ENCODE results near the gene SEMA3F.

Gene SEMA3F

DNA sequence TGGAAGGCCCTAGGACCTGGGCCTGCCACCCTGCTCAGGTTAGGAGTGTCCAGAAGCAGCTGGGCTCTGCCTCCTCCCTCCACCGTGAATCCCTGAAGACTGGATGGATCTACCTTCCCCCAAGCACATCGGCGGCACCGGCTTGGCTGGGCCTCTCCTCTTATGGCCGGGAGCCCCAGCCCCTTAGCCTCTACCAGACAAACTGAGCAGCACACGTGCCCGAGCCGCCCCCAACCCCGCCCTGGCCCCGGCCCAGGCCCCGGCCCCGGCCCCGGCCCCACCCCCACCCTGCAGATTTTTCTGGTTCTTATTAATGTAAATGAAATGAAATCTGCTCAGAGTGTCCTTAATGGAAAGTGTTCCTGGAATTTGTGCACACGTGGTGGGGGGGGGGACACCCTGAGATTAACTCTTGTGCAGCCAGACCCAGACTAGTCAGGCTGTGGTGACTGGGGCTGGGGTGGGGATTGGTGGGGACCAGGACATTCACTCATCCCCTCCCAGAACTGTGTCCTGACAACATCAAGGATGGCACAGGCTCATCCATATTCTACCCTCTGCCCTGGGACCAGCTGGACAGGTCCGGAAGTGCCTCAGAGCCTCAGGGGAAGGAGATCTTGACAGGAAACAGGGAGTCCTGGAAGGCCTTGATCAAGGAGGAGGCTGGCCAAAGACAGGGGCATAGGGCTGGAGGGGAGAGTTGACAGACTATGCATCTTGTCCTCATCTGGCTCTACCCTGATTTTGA is 30.9 kb upstream of the SEMA3F start:
- ChIA-PET CTCF (interaction anchor here (0.6 to 1.3 kb wide), 2 partner anchors 60 to 70 kb away, joined by 4 to 6 read pairs; no protein-coding TSS in a partner anchor), POLR2A (interaction anchor here (0.9 to 1.4 kb wide), 3 partner anchors 26 to 32 kb away, joined by 3 to 4 read pairs (median 3); no protein-coding TSS in a partner anchor)
- TF ChIP-seq CTBP1 (IDR thresholded peaks at IDR 0.05; ENCODE audit: borderline replicate concordance) (no peak), FOXA1 (IDR thresholded peaks at IDR 0.05) (no peak), FOXM1 (IDR thresholded peaks at IDR 0.05; ENCODE audit: borderline replicate concordance) (no peak), LEF1 (IDR thresholded peaks at IDR 0.05; ENCODE audit: borderline replicate concordance) (no peak), SP1 (IDR thresholded peaks at IDR 0.05) (no peak), SUZ12 (IDR thresholded peaks at IDR 0.05) (no peak), L3MBTL2 (conservative IDR thresholded peaks at IDR 0.05) (no peak), BHLHE40 (IDR thresholded peaks at IDR 0.05; ENCODE audit: borderline replicate concordance) (no peak), NFRKB (IDR thresholded peaks at IDR 0.05) (no peak), FOXK2 (IDR thresholded peaks at IDR 0.05) (no peak), ZNF384 (IDR thresholded peaks at IDR 0.05) (no peak), HDGF (IDR thresholded peaks at IDR 0.05; ENCODE audit: borderline replicate concordance) (no peak), ARNT (IDR thresholded peaks at IDR 0.05) (no peak), TARDBP (IDR thresholded peaks at IDR 0.05) (no peak), ELF4 (IDR thresholded peaks at IDR 0.05) (no peak)
- TF ChIP-seq, protein P1, sequence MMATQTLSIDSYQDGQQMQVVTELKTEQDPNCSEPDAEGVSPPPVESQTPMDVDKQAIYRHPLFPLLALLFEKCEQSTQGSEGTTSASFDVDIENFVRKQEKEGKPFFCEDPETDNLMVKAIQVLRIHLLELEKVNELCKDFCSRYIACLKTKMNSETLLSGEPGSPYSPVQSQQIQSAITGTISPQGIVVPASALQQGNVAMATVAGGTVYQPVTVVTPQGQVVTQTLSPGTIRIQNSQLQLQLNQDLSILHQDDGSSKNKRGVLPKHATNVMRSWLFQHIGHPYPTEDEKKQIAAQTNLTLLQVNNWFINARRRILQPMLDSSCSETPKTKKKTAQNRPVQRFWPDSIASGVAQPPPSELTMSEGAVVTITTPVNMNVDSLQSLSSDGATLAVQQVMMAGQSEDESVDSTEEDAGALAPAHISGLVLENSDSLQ (IDR thresholded peaks at IDR 0.05), result no peak
- DNase-seq (ENCODE audit: extremely low spot score), result no peak

DNA sequence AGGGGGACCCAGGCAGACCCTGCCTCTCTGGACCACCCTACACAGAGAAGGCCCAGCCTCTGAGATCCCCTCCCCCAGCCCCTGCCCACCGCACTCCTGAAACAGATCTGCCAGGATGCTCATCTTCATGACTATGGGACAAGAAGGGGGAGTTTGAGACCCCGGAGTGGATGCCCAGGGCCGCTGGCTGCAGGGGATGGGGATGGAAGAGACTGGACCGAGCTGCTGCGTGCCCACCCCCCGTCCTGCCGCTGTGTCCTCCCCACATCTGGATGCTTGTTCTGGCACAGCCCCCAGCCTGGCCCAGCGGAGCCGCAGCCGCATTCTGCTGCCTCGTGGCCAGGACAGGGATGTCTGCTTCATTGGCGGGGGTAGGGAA is 30.3 kb upstream of the SEMA3F start:
- TF ChIP-seq SP1 (IDR thresholded peaks at IDR 0.05), result no peak
- no peak for TF ChIP-seq CTBP1 (IDR thresholded peaks at IDR 0.05; ENCODE audit: borderline replicate concordance)
- TF ChIP-seq ZNF384 (IDR thresholded peaks at IDR 0.05), result no peak
- no peak for TF ChIP-seq ARNT (IDR thresholded peaks at IDR 0.05)
- no peak for TF ChIP-seq FOXM1 (IDR thresholded peaks at IDR 0.05; ENCODE audit: borderline replicate concordance)
- TF ChIP-seq FOXA1 (IDR thresholded peaks at IDR 0.05), result no peak
- TF ChIP-seq FOXK2 (IDR thresholded peaks at IDR 0.05), result no peak
- TF ChIP-seq HDGF (IDR thresholded peaks at IDR 0.05; ENCODE audit: borderline replicate concordance), result no peak
- no peak for TF ChIP-seq TARDBP (IDR thresholded peaks at IDR 0.05)
- TF ChIP-seq L3MBTL2 (conservative IDR thresholded peaks at IDR 0.05), result no peak
- TF ChIP-seq, protein P1 (IDR thresholded peaks at IDR 0.05), result no peak
- DNase-seq (ENCODE audit: extremely low spot score), result no peak
- ChIA-PET CTCF (interaction anchor here (1.3 kb wide), 1 partner anchor 70 kb away, joined by 6 read pairs; no protein-coding TSS in a partner anchor), POLR2A (interaction anchor here (1.0 to 1.4 kb wide), 2 partner anchors 25 to 30 kb away, joined by 3 to 4 read pairs; no protein-coding TSS in a partner anchor)

DNA sequence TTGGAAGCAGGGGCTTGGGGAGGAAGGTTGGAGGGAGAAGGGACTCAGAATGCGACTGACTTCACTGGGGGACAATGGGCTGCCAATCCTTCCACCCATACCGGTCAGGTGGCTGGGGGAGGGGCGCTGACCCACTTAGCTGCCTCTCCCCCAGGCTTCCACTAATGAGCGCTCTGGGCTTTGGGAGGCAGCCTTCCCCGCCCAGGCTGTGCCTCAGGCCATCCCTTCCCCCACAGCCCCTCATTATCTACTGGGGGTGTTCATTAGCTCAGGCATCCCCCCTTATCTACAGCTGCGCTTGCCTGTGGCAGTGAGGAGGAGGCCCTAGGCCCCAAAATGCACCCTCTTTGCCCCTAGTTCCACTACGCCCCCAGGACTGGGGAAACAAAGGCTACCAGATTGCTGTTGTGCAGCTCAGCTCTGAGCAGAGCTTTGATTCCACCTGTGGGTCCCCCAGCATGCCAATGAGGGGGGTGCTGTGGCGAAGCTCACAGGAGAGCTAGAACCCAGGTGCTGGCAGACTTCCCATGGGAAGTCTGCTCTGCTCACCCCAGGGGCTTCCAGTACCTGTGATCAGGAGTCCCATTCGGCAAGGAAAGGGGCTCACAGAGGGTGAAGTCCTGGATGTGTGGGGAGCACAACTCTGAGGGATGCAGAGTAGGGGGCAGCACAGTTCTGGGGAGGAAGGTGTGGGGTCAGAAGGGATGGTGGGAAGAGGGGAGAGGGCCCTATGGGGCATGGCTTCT is 29.4 kb upstream of the SEMA3F start:
- ChIA-PET CTCF (interaction anchor here (1.1 to 1.3 kb wide), 2 partner anchors 69 to 121 kb away, joined by 3 to 6 read pairs; no protein-coding TSS in a partner anchor), POLR2A (interaction anchor here (1.0 to 1.4 kb wide), 3 partner anchors 11 to 29 kb away, joined by 3 to 4 read pairs (median 4); no protein-coding TSS in a partner anchor)
- no peak for TF ChIP-seq ARNT (IDR thresholded peaks at IDR 0.05)
- TF ChIP-seq SUZ12 (IDR thresholded peaks at IDR 0.05), result no peak
- TF ChIP-seq FOXM1 (IDR thresholded peaks at IDR 0.05; ENCODE audit: borderline replicate concordance), result no peak
- no peak for TF ChIP-seq HDGF (IDR thresholded peaks at IDR 0.05; ENCODE audit: borderline replicate concordance)
- TF ChIP-seq LEF1 (IDR thresholded peaks at IDR 0.05; ENCODE audit: borderline replicate concordance), result no peak
- TF ChIP-seq, protein P1 (IDR thresholded peaks at IDR 0.05), result no peak
- TF ChIP-seq FOXA1 (IDR thresholded peaks at IDR 0.05), result no peak
- TF ChIP-seq L3MBTL2 (conservative IDR thresholded peaks at IDR 0.05), result no peak
- TF ChIP-seq CTBP1 (IDR thresholded peaks at IDR 0.05; ENCODE audit: borderline replicate concordance), result no peak
- TF ChIP-seq BHLHE40 (IDR thresholded peaks at IDR 0.05; ENCODE audit: borderline replicate concordance), result no peak
- no peak for TF ChIP-seq NFRKB (IDR thresholded peaks at IDR 0.05)
- TF ChIP-seq FOXK2 (IDR thresholded peaks at IDR 0.05), result no peak
- no peak for TF ChIP-seq TARDBP (IDR thresholded peaks at IDR 0.05)
- TF ChIP-seq ZNF384 (IDR thresholded peaks at IDR 0.05), result no peak
- TF ChIP-seq ELF4 (IDR thresholded peaks at IDR 0.05), result no peak
- no peak for TF ChIP-seq SP1 (IDR thresholded peaks at IDR 0.05)
- DNase-seq (ENCODE audit: extremely low spot score), result no peak

DNA sequence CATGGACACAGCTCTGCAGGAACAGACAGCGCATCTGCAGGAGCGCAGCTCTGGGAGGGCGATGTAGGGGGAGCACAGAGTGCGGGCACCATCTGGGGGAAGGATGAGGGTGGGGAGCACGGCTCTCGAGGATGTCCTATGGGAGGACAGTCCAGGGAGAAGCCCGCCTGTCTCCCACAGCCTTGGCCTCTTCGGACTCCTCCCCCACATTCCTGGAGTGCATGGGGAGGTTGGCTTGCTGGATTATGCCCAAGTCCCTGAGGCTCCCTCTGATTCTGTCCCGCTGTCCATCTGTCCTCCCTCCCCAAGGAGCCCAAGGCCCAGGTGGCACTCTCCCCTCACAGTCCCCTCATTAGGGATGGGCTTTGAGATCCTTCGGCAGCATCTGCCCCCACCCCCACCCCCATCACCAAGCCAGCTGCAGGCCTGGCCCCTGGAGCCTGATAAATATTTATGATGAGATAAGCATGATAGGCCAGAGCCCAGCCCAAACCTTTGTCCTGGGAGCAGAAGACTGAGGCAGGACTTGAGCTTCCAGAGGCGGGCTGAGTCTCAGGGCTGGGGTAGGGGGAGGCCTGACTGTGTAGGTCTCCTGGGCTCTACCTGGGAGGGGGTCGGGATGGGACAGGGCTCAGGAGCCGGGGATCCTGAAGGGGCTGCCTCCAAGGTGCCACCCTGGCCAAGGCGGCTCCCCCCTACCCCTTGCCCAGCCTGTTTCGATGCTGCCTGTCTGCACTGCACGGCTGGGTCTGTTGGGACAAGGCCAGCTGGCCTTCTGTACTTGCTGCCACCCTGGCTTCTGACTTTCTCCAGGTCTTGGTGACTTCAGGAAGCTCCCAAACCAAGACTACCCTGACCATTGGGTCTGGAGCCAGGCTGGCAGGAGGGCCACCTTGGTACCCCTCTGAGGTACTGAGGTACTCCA is 28.6 kb upstream of the SEMA3F start:
- CTCF ChIA-PET, result interaction anchor here (1.1 kb wide), 1 partner anchor 120 kb away, joined by 3 read pairs; no protein-coding TSS in a partner anchor
- TF ChIP-seq ZNF384 (IDR thresholded peaks at IDR 0.05) (no peak), NFRKB (IDR thresholded peaks at IDR 0.05) (no peak), HDGF (IDR thresholded peaks at IDR 0.05; ENCODE audit: borderline replicate concordance) (no peak), ELF4 (IDR thresholded peaks at IDR 0.05) (no peak), FOXM1 (IDR thresholded peaks at IDR 0.05; ENCODE audit: borderline replicate concordance) (no peak), ARNT (IDR thresholded peaks at IDR 0.05) (no peak), SUZ12 (IDR thresholded peaks at IDR 0.05) (no peak), FOXK2 (IDR thresholded peaks at IDR 0.05) (no peak), SP1 (IDR thresholded peaks at IDR 0.05) (no peak), FOXA1 (IDR thresholded peaks at IDR 0.05) (no peak), BHLHE40 (IDR thresholded peaks at IDR 0.05; ENCODE audit: borderline replicate concordance) (no peak), TARDBP (IDR thresholded peaks at IDR 0.05) (no peak), L3MBTL2 (conservative IDR thresholded peaks at IDR 0.05) (no peak), LEF1 (IDR thresholded peaks at IDR 0.05; ENCODE audit: borderline replicate concordance) (no peak), CTBP1 (IDR thresholded peaks at IDR 0.05; ENCODE audit: borderline replicate concordance) (no peak)
- TF ChIP-seq, protein P1 (IDR thresholded peaks at IDR 0.05), result no peak
- DNase-seq (ENCODE audit: extremely low spot score), result no peak
- POLR2A ChIA-PET, result interaction anchor here (1.0 to 1.3 kb wide), 2 partner anchors 10 to 24 kb away, joined by 3 to 4 read pairs; no protein-coding TSS in a partner anchor

All from HEK293T (cell line).